ENCODE results near the gene PMM1.
"Not testable (repeated sequence)": the region's sequence is repeated elsewhere in the genome, so short reads cannot be mapped to it uniquely, and the experiment has no call there.

The PMM1 gene

GRCh38 chr22:41575533-41575932 lies 14.1 kb downstream of the PMM1 start:
- DNase-seq (ENCODE audit: extremely low spot score), result no peak
- ChIA-PET CTCF (interaction anchor here (1.1 kb wide), 1 partner anchor 172 kb away, joined by 4 read pairs; no protein-coding TSS in a partner anchor), POLR2A (no interaction called here)
- TF ChIP-seq CTCF (IDR thresholded peaks at IDR 0.05; ENCODE audit: control extremely low read depth, extremely low read depth, low read depth, missing control alignments), result no peak

DNA sequence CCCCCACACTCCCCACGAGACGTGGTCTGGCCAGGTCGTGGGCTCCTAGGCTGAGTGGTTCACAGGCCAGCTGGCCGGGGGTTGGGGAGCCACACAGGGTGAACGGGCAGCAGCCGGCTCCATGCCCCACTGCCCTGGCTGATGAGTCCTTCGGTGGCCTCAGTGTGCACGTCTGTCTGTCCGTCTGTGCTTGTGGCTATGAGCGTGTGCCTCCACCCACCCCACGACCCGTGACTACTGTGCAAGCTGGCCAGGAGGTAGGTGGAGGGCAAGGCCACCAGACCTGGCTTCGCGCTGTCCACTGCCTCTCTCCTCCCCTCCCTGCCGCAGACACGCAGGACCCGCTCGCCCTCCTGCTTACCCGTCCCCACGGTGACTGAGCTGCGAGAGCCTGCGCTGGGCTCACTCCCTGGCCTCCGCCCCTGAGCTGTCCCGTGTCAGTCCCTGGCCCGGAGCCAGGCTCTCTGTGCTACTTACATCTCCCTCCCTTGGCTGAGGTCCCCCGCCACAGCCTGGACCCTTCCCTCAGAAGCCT lies 14.7 kb downstream of the PMM1 start:
- TF ChIP-seq CTCF (IDR thresholded peaks at IDR 0.05; ENCODE audit: control extremely low read depth, extremely low read depth, low read depth, missing control alignments), result no peak
- ChIA-PET POLR2A (no interaction called here), CTCF (interaction anchor here (1.2 kb wide), 1 partner anchor 14 kb away, joined by 4 read pairs; the partner anchor contains the start of gene PMM1)
- no peak for DNase-seq (ENCODE audit: extremely low spot score)

DNA sequence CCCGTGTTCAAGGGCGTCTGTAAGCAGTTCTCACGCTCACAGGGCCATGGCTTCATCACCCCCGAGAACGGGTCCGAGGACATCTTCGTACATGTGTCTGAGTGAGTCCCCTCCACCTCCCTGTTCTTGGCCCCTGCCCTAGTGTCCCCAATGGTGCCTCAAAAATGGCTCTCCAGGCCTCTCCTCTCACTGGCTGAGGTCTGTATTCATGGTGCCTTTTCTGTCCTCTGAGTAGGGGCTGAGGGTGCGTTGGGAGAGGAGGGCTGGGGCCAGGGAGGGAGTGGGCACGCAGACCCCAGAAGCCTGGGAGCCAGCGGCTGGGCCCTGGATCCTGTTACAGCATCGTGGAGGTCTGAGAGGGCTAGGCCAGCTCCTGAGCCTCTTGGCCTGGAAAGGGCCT lies 16.0 kb downstream of the PMM1 start:
- POLR2A ChIA-PET, result no interaction called here
- CTCF ChIA-PET, result interaction anchor here (1.2 kb wide), 3 partner anchors 11 to 16 kb away, joined by 3 to 4 read pairs (median 3); partner anchors contain the start of gene PMM1
- no peak for TF ChIP-seq CTCF (IDR thresholded peaks at IDR 0.05; ENCODE audit: control extremely low read depth, extremely low read depth, low read depth, missing control alignments)
- DNase-seq (ENCODE audit: extremely low spot score), result no peak

DNA sequence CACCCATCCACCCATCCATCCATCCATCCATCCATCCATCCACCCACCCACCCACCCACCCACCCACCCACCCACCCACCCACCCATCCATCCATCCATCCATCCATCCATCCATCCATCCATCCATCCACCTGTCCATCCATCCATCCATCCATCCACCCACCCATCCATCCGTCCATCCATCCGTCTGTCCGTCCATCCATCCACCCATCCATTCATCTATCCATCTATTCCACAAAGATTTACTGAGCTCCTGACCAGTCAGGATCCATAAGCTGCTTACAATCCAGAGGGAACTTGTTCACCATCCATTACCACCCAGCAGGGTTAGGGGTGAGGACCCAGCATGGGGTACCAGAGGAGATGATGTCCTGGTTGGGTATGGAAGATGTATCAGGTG lies 17.3 kb downstream of the PMM1 start:
- CTCF ChIA-PET, result interaction anchor here (1.2 kb wide), 1 partner anchor 17 kb away, joined by 3 read pairs; the partner anchor contains the start of gene PMM1
- POLR2A ChIA-PET; DNase-seq (ENCODE audit: extremely low spot score): not testable (repeated sequence)

GRCh38 chr22:41571786-41572185 lies 17.9 kb downstream of the PMM1 start:
- CTCF ChIA-PET, result no interaction called here
- TF ChIP-seq CTCF (IDR thresholded peaks at IDR 0.05; ENCODE audit: control extremely low read depth, extremely low read depth, low read depth, missing control alignments), result no peak
- POLR2A ChIA-PET, result no interaction called here
- DNase-seq (ENCODE audit: extremely low spot score), result no peak

DNA sequence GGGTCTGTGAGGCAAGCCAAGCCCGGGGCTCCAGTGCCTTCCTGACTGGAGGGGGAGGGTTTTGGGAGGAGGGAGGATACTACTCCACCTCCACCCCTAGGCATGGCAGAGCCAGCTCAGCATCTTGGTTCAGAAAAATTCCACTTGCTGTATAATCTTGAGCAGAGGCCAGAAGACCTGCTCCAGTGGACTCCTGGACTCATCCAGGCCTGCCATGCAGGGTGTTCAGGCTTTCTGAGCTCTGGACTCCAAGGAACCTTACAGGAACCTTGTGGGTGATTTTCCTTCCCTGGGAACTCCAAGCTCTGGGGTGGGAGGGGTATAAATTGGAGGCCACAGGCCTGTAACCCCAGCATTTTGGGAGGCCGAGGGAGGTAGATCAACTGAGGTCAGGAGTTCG lies 19.4 kb downstream of the PMM1 start:
- ChIA-PET POLR2A (interaction anchor here (1.0 kb wide), 1 partner anchor 20 kb away, joined by 5 read pairs; the partner anchor contains the start of gene PMM1), CTCF (interaction anchor here (1.1 to 1.6 kb wide), 6 partner anchors 10 to 53 kb away, joined by 3 to 6 read pairs (median 3); no protein-coding TSS in a partner anchor)
- no peak for DNase-seq (ENCODE audit: extremely low spot score)
- TF ChIP-seq CTCF (IDR thresholded peaks at IDR 0.05; ENCODE audit: control extremely low read depth, extremely low read depth, low read depth, missing control alignments), result no peak

GRCh38 chr22:41568811-41569210 lies 20.8 kb downstream of the PMM1 start:
- CTCF ChIA-PET, result interaction anchor here (0.9 to 1.8 kb wide), 2 partner anchors 12 to 51 kb away, joined by 3 to 10 read pairs; no protein-coding TSS in a partner anchor
- no peak for DNase-seq (ENCODE audit: extremely low spot score)
- POLR2A ChIA-PET, result no interaction called here
- no peak for TF ChIP-seq CTCF (IDR thresholded peaks at IDR 0.05; ENCODE audit: control extremely low read depth, extremely low read depth, low read depth, missing control alignments)

All from GM10248 (cell line).